OCI-LY3 (cell line): ENCODE results near the gene GLRA3.

Experiments used
- H2AFZ ChIP-seq: fragments of 200-600, 300-600 bp; shearing (Covaris generic); 2 replicates; pipeline ENCODE4 v1.6.0; 2014; ENCODE audit warnings: antibody characterized with exemption, low read depth, low read length
- H3K27ac ChIP-seq: fragments of 200-600, 300-600 bp; sonication (generic); 2 replicates; pipeline ENCODE4 v1.5.1; 2014; ENCODE audit warnings: mild to moderate bottlenecking, low read length, moderate library complexity, mixed read lengths
- H3K27me3 ChIP-seq: fragments of 200-600, 300-600 bp; sonication (generic); 2 replicates; pipeline ENCODE4 v1.6.1; 2014; ENCODE audit warnings: low read depth, low read length, mixed read lengths
- H3K36me3 ChIP-seq: fragments of 200-600, 300-600 bp; sonication (generic); replicated peaks from 2 replicates; pipeline ENCODE3; 2014; ENCODE audit warnings: low read depth, low read length, mixed read lengths
- H3K4me1 ChIP-seq: fragments of 300-600, 200-600 bp; sonication (generic); 2 replicates; pipeline ENCODE4 v1.6.1; 2014; ENCODE audit warnings: low read length, mixed read lengths
- H3K4me2 ChIP-seq: fragments of 200-600, 300-600 bp; sonication (generic); 2 replicates; pipeline ENCODE4 v1.6.1; 2014; ENCODE audit warnings: low read length, mixed read lengths
- H3K4me3 ChIP-seq: fragments of 300-600, 200-600 bp; sonication (generic); 2 replicates; pipeline ENCODE4 v1.5.1; 2014; ENCODE audit warnings: antibody characterized with exemption, mild to moderate bottlenecking, low read length, moderate library complexity
- H3K79me2 ChIP-seq: fragments of 300-600, 200-600 bp; shearing (Covaris generic); 2 replicates; pipeline ENCODE4 v1.6.1; 2014; ENCODE audit warnings: mild to moderate bottlenecking, low read length, mixed read lengths
- H3K9ac ChIP-seq: fragments of 300-600, 200-600 bp; shearing (Covaris generic); 2 replicates; pipeline ENCODE4 v1.6.0; 2014; ENCODE audit warnings: mild to moderate bottlenecking, low read length, moderate library complexity
- H3K9me3 ChIP-seq: fragments of 200-600, 300-600 bp; shearing (Covaris generic); 2 replicates; pipeline ENCODE4 v1.6.1; 2014; ENCODE audit warnings: low read length, mixed read lengths; ENCODE audit not compliant: insufficient read depth
- H4K20me1 ChIP-seq: fragments of 200-600, 300-600 bp; sonication (generic); 2 replicates; pipeline ENCODE4 v1.6.1; 2016; ENCODE audit warnings: low read length, mixed read lengths; ENCODE audit not compliant: insufficient read depth
- EZH2phosphoT487 ChIP-seq: fragments of 200-600 bp; shearing (Covaris generic); IDR thresholded peaks from 2 replicates; pipeline ENCODE4 v1.6.1; 2018; ENCODE audit warnings: antibody characterized with exemption, mixed run types, low read depth
- TF ChIP-seq, protein P1 (sequence below): fragments of 200-600, 300-600 bp; sonication (generic); IDR thresholded peaks from 2 replicates; pipeline ENCODE4 v1.5.1; 2014; ENCODE audit warnings: antibody characterized with exemption, low read length, low read depth

The GLRA3 gene

GRCh38 chr4:174600391-174600790, 228.7 kb downstream of the GLRA3 start:
- Histone ChIP-seq H3K4me3 (no peak overlapping the region), H4K20me1 (no peaks in the 10 kb centered on the region), H3K36me3 (no peaks in the 10 kb centered on the region), H3K27ac (no peak overlapping the region), H3K4me1 (no peaks in the 10 kb centered on the region), H3K4me2 (no peak overlapping the region), H2AFZ (no peak overlapping the region), H3K79me2 (no peaks in the 10 kb centered on the region), H3K27me3 (no peaks in the 10 kb centered on the region), H3K9me3 (no peaks in the 10 kb centered on the region), H3K9ac (no peak overlapping the region)
- TF ChIP-seq, protein P1, sequence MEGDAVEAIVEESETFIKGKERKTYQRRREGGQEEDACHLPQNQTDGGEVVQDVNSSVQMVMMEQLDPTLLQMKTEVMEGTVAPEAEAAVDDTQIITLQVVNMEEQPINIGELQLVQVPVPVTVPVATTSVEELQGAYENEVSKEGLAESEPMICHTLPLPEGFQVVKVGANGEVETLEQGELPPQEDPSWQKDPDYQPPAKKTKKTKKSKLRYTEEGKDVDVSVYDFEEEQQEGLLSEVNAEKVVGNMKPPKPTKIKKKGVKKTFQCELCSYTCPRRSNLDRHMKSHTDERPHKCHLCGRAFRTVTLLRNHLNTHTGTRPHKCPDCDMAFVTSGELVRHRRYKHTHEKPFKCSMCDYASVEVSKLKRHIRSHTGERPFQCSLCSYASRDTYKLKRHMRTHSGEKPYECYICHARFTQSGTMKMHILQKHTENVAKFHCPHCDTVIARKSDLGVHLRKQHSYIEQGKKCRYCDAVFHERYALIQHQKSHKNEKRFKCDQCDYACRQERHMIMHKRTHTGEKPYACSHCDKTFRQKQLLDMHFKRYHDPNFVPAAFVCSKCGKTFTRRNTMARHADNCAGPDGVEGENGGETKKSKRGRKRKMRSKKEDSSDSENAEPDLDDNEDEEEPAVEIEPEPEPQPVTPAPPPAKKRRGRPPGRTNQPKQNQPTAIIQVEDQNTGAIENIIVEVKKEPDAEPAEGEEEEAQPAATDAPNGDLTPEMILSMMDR, result no peak
- no peak for TF ChIP-seq EZH2phosphoT487

DNA sequence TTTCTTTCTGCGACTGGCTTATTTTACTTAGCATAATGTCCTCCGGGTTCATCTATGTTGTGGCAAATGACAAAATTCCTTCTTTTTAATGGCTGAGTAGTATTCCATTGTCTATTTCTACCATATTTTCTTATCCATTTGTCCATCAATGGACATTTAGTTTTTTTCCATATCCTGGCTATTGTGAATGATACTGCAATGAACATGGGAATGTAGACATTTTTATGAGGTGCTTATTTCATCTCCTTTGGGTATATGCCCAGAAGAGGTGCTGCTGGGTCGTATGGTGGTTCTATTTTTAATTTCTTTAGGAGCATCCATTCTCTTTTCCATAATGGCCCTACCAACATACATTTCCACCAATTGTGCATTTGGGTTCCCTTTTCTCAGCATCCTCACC, 230.2 kb downstream of the GLRA3 start:
- no peak for TF ChIP-seq EZH2phosphoT487
- TF ChIP-seq, protein P1, result no peak

DNA sequence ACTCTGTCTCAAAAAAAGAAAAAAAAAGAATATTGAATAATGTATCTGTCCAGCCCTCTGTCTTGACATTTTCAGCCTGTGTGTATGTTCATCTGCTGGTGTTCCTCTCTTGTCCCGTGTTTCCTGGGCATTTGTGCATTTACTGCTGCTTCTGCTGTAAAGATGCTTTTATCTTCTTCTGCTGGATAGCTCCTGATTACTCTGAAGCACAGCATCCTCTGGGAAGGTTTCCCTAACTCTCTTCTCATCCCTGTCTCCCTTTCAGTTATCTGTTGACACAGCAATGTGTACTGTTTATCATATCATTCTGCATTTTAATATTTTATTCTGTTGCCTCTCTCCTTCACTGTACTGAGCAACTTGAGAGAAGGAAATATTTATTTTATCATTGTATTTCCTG, 232.5 kb downstream of the GLRA3 start:
- Histone ChIP-seq H3K4me2 (no peak overlapping the region), H3K4me3 (no peak overlapping the region), H4K20me1 (no peaks in the 10 kb centered on the region), H2AFZ (no peak overlapping the region), H3K79me2 (no peaks in the 10 kb centered on the region), H3K4me1 (peaks cover 7% of the 10 kb centered on the region), H3K27ac (no peak overlapping the region), H3K27me3 (0 out of 2 replicates have a peak, but pooled peaks cover 2% of the 10 kb centered on the region), H3K36me3 (no peaks in the 10 kb centered on the region), H3K9me3 (0 out of 2 replicates have a peak, but pooled peaks cover 3% of the 10 kb centered on the region), H3K9ac (no peak overlapping the region)
- TF ChIP-seq EZH2phosphoT487, result no peak
- TF ChIP-seq, protein P1, result no peak

More for the DNA sequence above, 230.2 kb downstream of the GLRA3 start:
- Histone ChIP-seq H3K9me3 (no peaks in the 10 kb centered on the region), H3K27me3 (0 out of 2 replicates have a peak, but pooled peaks cover under 1% of the 10 kb centered on the region), H3K4me1 (no peaks in the 10 kb centered on the region), H3K27ac (no peak overlapping the region), H3K4me2 (no peak overlapping the region), H3K36me3 (no peaks in the 10 kb centered on the region), H2AFZ (no peak overlapping the region), H4K20me1 (no peaks in the 10 kb centered on the region), H3K4me3 (no peak overlapping the region), H3K79me2 (no peaks in the 10 kb centered on the region), H3K9ac (no peak overlapping the region)

GRCh38 chr4:174595141-174595929, 233.7 kb downstream of the GLRA3 start:
- Histone ChIP-seq H3K9ac (no peak overlapping the region), H3K27ac (no peak overlapping the region), H3K36me3 (no peaks in the 10 kb centered on the region), H3K79me2 (no peaks in the 10 kb centered on the region), H3K4me2 (no peak overlapping the region), H3K4me3 (no peak overlapping the region), H3K4me1 (peaks cover 14% of the 10 kb centered on the region), H4K20me1 (no peaks in the 10 kb centered on the region), H3K27me3 (0 out of 2 replicates have a peak, but pooled peaks cover 2% of the 10 kb centered on the region), H3K9me3 (0 out of 2 replicates have a peak, but pooled peaks cover 3% of the 10 kb centered on the region), H2AFZ (no peak overlapping the region)
- TF ChIP-seq, protein P1, result no peak
- no peak for TF ChIP-seq EZH2phosphoT487
